ENCODE measurements around the gene APC2.
"Not testable (repeated sequence)": the region's sequence is repeated elsewhere in the genome, so short reads cannot be mapped to it uniquely, and the experiment has no call there.

The APC2 gene

DNA sequence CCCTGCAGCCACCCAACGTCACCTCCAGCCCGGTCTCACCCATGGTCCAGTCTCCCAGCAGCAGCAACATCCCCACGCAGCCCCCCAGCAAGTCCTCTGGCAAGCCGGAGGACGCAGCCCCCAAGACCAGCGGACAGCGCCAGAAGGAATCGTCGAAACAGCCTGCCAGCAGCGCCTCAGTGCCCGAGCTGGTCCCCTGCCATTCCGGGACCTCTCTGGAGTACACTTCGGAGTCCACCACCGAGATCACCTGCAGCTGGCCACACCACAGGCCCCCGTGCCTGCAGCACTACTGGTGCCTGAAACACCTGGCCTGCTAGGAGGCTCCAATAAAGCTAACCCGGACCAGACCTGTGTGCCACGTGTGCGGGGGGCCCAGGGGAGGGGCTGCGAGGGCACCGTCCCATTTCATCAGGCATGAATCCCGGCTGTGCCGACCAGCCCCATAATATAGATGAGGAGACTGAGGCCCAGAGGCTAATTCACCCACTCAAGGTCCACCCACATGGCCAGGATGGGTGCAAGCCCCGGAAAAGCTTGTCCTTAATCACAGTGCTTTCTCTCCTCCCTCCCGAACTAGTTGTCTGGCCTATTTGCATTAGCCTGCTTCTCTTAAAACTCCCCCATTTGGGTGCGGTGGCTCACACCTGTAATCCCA lies 47.8 kb downstream of the APC2 start:
- DNase-seq = no peak

DNA sequence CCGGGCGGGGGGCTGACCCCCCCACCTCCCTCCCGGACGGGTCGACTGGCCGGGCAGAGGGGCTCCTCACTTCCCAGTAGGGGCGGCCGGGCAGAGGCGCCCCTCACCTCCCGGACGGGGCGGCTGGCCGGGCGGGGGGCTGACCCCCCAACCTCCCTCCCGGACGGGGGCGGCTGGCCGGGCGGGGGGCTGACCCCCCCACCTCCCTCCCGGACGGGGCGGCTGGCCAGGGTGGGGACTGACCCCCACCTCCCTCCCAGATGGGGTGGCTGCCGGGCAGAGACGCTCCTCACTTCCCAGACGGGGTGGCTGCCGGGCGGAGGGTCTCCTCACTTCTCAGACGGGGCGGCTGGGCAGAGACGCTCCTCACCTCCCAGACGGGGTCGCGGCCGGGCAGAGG lies 49.3 kb downstream of the APC2 start:
- not testable (repeated sequence) for DNase-seq

DNA sequence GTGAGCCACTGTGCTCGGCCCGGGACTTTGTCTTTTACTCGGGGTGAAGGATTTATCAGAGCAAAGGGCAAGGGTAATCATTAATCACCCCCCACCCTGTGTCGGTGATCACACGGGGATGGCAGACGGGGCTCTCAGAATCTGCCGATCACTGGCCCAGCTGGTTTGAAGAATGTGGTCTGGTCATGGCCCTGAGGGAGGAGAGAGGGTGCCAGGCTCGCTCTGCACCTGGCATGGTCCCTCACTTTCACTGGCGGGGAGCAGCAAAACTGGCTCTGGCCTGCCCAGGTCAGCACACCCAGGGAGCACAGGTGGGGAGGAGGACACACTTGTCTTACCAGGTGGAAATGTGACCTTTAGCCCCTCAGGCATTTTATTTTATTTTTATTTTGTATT lies 51.3 kb downstream of the APC2 start:
- no peak for DNase-seq

DNA sequence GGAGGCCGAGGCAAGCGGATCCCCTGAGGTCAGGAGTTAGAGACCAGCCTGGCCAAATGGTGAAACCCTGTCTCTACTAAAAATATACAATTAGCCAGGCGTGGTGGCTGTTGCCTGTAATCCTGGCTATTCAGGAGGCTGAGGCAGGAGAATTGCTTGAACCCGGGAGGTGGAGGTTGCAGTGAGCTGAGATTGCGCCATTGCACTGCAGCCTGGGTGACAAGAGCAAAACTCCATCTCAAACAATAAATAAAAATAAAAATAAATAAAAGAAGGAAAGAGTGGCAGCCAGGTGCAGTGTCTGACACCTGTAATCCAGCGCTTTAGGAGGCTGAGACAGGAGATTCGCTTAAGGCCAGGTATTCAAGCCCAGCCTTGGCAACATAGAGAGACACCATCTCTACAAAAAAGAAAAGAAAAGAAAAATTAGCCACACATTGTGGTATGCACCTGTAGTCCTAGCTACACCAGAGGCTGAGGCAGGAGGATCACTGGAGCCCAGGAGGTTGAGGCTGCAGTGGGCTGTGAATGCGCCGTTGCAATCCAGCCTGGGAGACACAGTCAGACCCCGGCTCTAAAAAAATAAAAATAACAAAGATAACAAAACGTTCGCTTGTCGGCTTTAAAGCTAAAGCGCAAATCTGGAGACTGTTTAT lies 52.6 kb downstream of the APC2 start:
- no peak for DNase-seq

DNA sequence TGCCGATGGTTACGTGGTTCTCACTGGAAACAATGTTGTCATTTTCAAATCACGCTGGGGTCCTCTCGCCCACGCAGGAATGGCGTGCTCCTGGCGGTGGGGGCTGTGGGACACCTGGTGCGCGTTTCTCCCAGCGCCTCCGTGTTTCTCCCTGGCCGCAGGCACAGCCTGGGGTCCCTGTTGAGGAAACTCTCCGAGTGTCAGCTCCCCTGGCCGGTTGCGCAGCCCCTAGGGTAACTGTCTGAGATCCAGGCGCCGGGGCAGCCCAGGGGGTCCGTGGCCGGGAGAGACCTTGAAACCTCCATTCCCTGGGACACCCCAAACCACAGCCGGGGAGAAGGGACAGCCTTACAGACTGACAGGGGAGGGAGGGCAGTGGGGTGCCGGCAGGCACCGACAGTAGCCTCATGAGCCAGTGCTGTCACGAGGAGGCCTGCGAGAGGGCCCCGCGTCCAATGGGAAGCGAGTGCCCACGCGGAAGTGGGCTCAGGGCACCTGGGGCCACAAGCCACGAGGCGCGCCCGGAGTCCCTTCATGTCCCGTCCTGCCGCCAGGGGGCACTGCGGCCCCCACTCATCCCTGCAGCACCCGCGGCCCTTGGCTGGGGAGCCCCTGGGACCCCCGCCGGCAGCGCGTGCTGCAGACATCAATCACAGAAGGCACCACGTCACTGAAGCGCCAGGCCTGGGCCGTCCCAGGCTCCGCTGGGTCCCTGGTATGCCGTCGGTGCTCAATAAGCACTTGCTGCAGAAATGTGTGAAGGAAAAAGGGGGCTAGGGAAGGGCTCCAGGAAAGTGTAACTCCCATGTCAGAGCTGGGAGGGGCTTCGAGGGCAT lies 53.4 kb downstream of the APC2 start:
- peak; percentile 40 for DNase-seq

DNA sequence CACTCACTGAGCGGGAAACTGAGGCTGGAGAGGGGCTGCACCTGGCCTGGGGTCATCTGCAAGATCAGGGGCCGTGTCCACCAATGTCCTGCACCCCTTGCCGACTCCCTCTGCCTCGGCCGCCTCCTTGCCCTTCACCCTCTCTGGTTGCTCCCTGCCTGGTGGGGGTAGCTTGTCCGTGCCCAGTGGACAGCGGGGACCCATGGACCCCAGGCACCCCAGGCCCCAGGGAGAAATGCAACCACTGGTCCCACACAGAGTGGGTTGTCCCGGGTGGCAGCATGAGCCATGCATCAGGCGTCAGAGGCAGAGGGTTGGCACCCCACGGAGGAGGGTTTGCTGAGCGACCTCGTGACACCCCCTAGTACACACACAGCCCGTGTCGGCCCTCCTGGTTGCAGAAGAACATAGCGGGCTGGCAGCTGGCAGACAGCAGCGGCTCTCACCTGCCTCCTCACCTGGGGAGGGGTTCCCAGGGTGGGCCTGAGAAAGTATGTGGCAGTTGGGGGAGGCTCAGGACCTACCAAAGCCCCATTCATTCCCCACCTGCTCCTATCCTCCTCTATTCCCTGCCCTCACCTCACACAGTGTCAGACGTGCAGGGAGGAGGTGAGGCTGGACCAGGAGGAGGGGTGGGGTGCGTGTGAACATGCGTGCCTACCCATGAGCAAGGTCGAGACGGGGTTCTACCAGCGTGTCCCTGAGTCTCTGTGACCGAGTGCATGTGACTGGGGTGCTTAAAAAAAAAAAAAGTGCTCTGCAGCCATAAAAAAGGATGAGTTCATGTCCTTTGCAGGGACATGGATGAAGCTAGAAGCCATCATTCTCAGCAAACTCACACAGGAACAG lies 54.2 kb downstream of the APC2 start:
- DNase-seq = no peak

GRCh38 chr19:1505012-1505411 lies 55.1 kb downstream of the APC2 start:
- DNase-seq = no peak

- DNase-seq = no peak
These were observed 56.3 kb downstream of the APC2 start for GRCh38 chr19:1505991-1506881.

- no peak for DNase-seq
These were observed 57.3 kb downstream of the APC2 start for GRCh38 chr19:1507192-1507660.

- DNase-seq = peak; percentile 91
These were observed 58.0 kb downstream of the APC2 start for GRCh38 chr19:1507763-1508506.

DNA sequence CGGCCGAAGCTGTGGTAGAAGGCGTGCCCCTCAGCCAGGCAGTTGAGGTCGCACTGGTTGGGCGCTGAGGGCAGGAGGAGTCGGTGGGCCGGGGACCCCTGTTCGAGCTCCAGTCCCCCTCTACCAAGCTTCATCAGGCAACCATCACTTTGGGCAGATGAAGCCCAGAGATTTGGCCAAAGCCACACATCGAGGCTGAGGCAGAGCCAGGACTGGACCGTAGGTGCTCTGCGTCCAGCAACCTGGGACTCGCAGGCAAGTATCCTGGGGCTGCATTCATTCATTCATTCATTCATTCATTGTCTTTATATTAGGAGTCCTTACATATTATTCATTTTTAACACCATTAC lies 58.6 kb downstream of the APC2 start:
- no peak for DNase-seq

GRCh38 chr19:1509602-1510441 lies 59.9 kb downstream of the APC2 start:
- no peak for DNase-seq

DNA sequence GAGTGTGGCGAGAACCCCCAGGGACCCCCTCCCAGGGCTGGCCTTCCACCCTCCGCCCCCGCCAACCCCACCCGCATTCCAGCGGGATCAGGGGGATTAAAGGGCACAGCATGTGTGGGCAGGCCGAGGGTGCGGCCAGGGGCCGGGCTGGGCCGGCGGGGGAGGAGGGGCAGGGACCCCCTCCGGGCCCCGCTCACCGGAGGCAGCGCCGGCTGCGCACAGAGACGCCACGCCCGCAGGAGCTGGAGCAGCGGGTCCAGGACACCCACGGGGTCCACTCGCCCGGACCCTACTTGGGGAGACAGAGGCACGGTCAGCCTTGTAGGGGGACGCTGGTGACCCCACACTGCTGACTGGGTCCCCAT lies 60.5 kb downstream of the APC2 start:
- DNase-seq = no peak

DNA sequence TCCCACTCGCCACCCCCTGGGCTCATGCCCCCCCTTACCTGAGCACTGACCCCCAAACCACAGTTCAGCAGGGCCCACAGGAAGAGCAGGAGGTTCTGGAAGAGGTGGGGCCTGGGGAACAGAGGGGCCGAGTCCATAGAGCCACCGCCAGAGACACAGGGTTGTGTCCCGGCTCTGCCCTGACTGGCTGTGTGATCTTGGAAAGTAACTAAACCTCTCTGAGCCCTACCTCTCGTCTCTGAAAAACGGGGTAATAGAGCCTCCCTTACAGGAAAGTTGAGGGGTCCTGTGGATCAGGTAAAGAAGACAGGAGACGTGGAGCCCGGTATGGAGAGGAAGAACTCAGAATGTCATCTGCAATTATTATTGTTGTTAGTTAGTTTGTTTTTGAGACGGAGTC lies 60.9 kb downstream of the APC2 start:
- DNase-seq = no peak

DNA sequence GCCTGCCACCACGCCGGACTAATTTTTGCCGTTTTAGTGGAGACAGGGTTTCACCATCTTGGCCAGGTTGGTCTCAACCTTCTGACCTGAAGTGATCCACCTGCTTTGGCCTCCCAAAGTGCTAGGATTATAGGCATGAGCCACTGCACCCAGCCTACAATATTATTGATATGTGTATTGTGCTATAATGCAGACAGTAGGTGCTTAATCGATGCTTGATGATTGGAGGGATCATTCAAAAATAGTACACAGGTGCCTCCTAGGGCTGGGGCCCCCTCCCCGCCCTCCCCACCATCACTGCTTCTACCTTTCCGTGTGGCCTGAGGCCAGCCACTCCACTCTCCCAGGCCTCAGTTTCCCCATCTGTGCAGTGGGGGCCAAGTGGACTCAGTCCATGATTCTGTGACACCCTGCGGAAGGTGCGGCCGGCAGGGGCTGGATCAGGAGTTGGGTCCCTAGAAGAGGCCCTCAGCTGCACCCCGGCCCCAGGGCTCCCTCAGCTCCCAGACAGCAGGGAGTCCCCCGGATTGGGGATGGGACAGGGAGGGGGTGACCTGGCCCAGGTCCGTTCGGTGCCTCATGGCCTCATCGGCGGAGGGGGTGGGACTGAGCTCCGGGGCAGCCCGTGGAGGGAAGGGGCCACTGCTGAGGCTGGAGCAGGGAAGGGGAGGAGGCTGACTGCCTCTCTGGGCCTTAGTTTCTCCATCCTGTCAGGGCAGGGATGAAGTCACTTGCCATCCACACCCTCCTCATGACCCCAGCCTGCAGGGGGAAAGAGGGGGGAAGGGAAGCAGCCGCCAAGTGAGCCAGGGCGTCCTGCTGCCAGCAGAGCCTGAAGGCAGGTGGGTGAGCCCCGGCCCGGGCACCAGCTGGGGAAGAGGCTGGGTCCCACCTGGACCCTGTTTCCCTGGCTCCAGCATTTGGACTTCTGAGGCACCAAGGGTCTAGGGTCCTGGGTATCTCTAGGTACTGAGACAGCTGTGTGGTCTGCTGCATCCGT lies 61.7 kb downstream of the APC2 start:
- DNase-seq = no peak

GRCh38 chr19:1512671-1513498 lies 63.0 kb downstream of the APC2 start, which contains the start of gene ADAMTSL5:
TSS of gene ADAMTSL5 (minus strand) at chr19:1513019. CDS start at chr19:1510943, 2,076 bp downstream.
- peak; percentile 59 for DNase-seq

GRCh38 chr19:1513499-1514294 lies 63.8 kb downstream of the APC2 start:
- DNase-seq = peak; percentile 64
